ENCODE data around the gene COG8.
A peak's percentile ranks its signal among the peaks of the same experiment; 100 is the strongest.
"Not testable (repeated sequence)": the region's sequence is repeated elsewhere in the genome, so short reads cannot be mapped to it uniquely, and the experiment has no call there.

COG8 gene

GRCh38 chr16:69339289-69340094 lies at the start of gene COG8, which contains the start of gene NIP7:
COG8 (minus strand) TSS chr16:69339564; CDS start chr16:69339552, 12 bp downstream.
NIP7 (plus strand) TSS chr16:69339772; CDS start chr16:69339830, 58 bp downstream.
- DNase-seq: peak; percentile 93

GRCh38 chr16:69386596-69386995 lies 47.2 kb upstream of the COG8 start:
- DNase-seq: no peak

- no peak for DNase-seq
Observed at GRCh38 chr16:69384974-69385373, 45.6 kb upstream of the COG8 start.

- no peak for DNase-seq
Observed at GRCh38 chr16:69382421-69382820, 43.1 kb upstream of the COG8 start.

GRCh38 chr16:69381231-69381630 lies 41.9 kb upstream of the COG8 start:
- DNase-seq: no peak

GRCh38 chr16:69378760-69379159 lies 39.4 kb upstream of the COG8 start:
- no peak for DNase-seq

- no peak for DNase-seq
Observed at GRCh38 chr16:69378036-69378435, 38.7 kb upstream of the COG8 start.

- DNase-seq: no peak
Observed at GRCh38 chr16:69376393-69377059, 37.2 kb upstream of the COG8 start.

GRCh38 chr16:69373019-69373418 lies 33.7 kb upstream of the COG8 start:
- no peak for DNase-seq

- no peak for DNase-seq
Observed at GRCh38 chr16:69371564-69371963, 32.2 kb upstream of the COG8 start.

GRCh38 chr16:69368866-69369265 lies 29.5 kb upstream of the COG8 start:
- no peak for DNase-seq

GRCh38 chr16:69367980-69368379 lies 28.6 kb upstream of the COG8 start:
- DNase-seq: no peak

GRCh38 chr16:69366431-69366830 lies 27.1 kb upstream of the COG8 start:
- DNase-seq: no peak

GRCh38 chr16:69365901-69366300 lies 26.5 kb upstream of the COG8 start:
- DNase-seq: no peak

- no peak for DNase-seq
Observed at GRCh38 chr16:69364088-69364487, 24.7 kb upstream of the COG8 start.

- DNase-seq: no peak
Observed at GRCh38 chr16:69363281-69363717, 23.9 kb upstream of the COG8 start.

- DNase-seq: not testable (repeated sequence)
Observed at GRCh38 chr16:69360070-69360469, 20.7 kb upstream of the COG8 start.

GRCh38 chr16:69351309-69352027 lies 12.1 kb upstream of the COG8 start, which contains the start of gene TMED6:
TMED6 (minus strand) TSS chr16:69351786; CDS start chr16:69351753, 33 bp downstream.
- DNase-seq: no peak

- no peak for DNase-seq
Observed at GRCh38 chr16:69350536-69351133, 11.3 kb upstream of the COG8 start.

GRCh38 chr16:69349536-69349935 lies 10.2 kb upstream of the COG8 start:
- no peak for DNase-seq

- no peak for DNase-seq
Observed at GRCh38 chr16:69348222-69348621, 8.9 kb upstream of the COG8 start.

- no peak for DNase-seq
Observed at GRCh38 chr16:69346683-69347082, 7.3 kb upstream of the COG8 start.

GRCh38 chr16:69345923-69346322 lies 6.6 kb upstream of the COG8 start:
- no peak for DNase-seq

All from NCI-H2081 treated with DMSO at 0.1 percent for 48 hours (cell line).